HG02981 (cell line): ENCODE data around the gene CAMK2G.

Source experiments
- ATAC-seq: cut with Tn5 transposase; IDR thresholded peaks from one replicate; pipeline ENCODE4 v1.9.1; 2021; ENCODE audit warnings: mild to moderate bottlenecking, moderate library complexity; ENCODE audit not compliant: unreplicated experiment

The CAMK2G gene

DNA sequence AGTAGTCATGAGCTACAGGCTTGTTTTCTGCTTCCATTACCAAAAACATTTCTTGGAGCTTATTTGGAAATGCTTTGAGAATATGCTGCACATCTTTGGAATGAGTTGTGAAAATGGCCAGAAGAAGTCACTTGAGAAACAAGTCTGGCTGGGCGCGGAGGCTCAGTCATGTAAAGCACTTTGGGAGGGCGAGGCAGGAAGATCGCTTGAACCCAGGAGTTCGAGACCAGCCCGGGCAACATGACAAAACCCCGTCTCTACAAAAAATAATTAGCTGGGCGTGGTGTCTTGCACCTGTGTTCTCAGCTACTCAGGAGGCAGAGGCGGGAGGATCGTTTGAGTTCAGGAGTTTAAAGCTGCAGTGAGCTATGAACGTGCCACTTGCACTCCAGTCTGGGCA, 93.4 kb downstream of the CAMK2G start:
- ATAC-seq: no peak

DNA sequence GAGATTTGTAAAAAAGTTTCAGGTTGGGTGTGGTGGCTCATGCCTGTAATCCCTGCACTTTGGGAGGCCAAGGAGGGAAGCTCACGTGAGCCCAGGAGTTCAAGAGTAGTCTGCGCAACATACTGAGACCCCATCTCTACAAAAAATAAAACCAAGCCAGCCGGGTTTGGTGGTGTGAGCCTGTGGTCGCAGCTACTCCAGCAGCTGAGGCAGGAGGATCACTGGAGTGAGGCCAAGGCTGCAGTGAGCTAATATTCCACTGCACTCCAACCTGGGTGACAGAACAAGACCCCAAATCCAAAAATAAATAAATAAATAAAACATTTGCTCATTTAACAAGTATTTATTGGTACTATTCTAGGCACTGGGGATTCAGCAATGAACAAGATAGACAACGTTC, 94.1 kb downstream of the CAMK2G start:
- no peak for ATAC-seq

DNA sequence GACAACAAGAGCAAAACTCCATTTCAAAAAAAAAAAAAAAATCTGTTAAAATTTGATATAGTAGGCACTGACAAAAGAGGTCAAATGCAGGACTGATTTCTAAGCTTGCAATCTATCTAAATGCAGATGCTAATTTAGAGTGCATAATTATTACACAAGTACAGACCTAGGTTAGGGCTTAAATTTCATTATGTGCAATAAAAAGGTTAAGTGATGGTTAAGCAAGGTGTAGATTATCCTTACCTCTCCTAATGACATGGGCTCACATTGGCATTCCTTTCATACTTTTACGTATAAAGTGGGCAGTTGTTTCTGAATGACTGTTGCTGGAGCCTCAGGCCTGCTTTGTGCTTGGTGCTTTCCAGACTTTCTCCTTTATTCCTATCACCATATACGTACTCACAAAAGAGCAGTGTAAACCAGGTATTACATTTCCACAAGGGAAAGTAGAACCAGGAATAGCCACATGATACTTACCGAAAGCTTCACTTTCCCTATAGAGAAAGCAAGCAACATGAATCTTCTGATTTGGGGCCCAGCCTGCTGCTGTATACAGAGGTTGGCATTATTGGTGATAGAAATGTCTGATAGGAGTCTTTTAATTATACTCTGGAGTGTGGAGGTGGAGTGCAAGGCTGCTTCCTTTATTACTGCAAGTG, 94.7 kb downstream of the CAMK2G start:
- ATAC-seq: no peak

DNA sequence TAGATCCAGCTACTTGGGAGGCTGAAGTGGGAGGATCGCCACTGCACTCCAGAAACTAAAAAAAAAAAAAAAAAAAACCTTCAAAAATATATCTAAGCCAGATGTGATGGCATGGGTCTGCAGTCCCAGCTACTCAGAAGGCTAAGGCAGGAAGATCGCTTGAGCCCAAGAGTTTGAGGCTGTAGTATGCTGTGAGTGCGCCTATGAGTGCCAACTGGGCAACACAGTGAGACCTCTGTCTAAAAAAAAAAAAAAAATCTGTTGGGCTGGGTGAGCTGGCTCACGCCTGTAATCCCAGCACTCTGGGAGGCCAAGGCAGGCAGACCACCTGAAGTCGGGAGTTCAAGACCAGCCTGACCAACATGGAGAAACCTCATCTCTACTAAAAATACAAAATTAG, 95.3 kb downstream of the CAMK2G start:
- ATAC-seq: no peak

DNA sequence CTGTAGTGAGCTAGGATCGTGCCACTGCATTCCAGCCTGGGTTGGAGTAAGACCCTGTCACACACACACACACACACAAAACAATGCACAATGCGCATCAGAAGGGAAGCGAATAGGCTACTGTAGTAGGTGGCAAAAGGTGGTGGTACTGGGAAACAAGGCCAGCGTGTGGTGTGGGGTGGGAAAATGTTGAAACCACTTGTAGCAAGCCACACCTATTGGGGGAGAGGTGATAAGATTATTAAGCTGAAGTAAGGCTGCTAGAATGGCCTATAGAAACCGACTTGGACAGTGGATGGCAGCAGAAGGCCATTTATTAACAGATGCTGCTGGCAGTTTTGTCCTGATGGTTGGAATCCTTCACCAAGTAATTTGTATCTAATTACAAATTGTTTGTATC, 99.7 kb downstream of the CAMK2G start:
- ATAC-seq: no peak

DNA sequence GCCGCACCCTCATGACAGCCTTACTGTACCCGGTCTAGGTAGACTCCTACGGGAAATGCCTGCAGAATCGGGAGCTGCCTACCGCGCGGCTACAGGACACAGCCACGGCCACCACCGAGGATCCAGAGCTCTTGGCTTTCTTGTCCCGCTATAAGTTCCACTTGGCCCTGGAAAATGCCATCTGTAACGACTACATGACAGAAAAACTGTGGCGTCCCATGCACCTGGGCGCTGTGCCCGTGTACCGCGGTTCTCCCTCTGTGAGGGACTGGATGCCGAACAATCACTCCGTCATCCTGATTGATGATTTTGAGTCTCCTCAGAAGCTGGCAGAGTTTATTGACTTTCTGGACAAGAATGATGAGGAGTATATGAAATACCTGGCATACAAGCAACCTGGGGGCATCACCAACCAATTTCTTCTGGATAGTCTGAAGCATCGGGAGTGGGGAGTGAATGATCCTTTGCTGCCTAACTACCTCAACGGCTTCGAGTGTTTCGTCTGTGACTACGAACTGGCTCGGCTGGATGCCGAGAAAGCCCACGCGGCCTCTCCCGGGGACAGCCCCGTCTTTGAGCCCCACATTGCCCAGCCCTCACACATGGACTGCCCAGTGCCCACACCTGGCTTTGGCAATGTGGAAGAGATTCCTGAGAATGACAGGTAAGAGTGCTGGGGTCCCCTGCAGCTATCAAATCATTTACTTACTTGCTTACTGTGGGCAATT, 101.0 kb downstream of the CAMK2G start:
- no peak for ATAC-seq

DNA sequence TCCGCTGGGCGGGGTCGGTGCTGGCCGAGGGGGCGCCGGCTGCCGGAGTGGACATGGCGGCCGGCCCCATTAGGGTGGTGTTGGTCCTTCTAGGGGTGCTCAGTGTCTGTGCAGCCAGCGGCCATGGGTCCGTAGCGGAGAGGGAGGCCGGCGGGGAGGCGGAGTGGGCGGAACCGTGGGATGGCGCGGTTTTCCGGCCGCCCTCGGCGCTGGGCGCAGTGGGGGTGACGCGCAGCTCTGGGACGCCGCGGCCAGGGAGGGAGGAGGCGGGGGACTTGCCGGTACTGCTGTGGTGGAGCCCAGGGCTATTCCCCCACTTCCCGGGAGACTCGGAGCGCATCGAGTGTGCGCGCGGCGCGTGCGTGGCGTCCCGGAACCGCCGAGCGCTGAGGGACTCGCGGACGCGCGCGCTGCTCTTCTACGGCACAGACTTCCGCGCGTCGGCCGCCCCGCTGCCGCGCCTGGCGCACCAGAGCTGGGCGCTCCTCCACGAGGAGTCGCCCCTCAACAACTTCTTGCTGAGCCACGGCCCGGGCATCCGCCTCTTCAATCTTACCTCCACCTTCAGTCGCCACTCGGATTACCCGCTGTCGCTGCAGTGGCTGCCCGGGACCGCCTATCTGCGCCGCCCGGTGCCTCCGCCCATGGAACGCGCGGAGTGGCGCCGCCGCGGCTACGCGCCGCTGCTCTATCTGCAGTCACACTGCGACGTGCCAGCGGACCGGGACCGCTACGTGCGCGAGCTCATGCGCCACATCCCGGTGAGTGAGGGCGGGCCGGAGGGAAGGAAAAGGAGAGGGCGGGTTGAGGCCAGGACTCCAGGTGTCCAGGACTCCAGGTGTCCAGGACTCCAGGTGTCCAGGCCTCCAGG, 101.8 kb downstream of the CAMK2G start:
- peak; percentile 62 for ATAC-seq

DNA sequence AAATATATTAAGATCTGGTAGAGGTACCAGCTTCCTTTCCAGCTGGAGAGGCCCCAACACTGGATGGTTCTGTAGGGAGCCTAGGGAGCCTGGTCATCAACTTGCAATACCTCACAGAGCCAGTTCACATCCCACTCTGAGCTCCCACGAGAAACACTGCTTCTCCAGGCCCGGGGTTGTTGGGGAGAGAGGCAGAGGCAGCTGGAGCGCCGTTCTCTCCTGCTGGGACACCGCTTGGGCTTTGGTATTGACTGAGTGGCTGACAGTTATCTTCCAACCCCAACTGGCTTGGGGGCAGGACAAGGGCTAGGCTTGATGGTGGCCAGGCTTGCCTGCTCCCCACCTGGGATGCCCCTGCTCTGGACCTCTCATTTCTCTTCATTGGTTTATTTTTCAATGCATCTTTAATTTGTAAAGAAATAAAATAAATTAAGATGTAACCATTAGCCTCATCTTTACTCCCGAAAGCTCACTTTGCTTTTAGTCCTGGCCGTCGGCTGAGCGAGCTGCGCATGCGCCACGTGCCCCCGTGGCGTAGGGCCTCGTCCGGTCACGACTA, 102.6 kb downstream of the CAMK2G start:
- ATAC-seq: no peak

DNA sequence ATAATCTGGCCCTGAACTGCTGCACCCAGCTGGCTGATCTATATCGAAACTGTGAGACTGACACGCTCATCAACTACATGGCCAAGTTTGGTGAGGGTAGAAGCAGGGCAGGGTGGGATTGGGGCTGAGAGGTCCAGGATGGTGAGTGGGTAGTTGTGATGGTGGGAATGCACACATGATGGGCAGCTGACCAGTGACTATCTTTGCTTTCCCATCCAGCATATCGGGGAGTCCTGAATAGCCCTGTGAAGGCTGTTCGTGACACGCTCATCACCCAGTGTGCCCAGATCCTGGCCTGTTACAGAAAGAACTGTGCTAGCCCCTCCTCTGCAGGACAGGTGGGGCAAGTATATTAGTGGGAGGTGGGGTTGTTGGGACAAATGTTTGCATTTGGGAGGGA, 105.0 kb downstream of the CAMK2G start:
- ATAC-seq: no peak

DNA sequence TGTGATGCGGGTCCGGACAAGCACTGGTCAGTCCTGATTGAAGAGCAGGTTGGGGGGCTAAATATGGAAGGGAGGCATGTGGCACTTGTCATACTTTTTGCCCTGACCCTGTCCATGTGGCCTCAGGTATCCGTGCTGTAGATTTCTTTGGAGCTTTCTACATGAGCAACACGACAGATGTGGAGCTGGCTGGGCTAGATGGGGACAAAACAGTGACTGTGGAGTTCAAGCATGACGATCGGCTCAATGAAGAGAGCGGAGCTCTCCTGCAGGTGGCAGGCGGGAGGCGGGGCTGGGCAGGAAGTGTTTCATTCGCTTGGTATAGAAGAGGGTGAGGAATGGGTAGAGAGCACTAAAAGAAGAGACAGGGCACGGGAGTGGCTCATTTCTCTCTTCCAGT, 105.5 kb downstream of the CAMK2G start:
- no peak for ATAC-seq

DNA sequence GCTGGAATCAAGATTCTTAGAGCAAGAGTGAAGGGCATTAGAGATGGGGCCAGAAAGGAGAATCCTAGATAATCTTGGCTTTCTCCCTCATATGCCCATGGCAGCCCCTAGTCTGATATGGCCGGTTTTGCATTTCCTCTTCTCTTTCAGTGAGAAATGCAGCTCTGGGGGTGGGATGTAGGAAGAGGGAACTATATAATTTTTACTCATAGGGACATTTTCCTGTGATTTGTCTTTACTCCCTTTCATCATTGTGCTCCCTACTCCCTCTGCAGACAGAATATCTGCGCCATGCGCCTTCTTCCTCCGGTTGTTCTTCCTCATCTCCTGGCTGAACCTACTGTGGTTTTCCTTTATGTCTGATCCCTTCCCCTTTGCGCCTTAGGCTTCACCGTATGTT, 109.3 kb downstream of the CAMK2G start:
- no peak for ATAC-seq

DNA sequence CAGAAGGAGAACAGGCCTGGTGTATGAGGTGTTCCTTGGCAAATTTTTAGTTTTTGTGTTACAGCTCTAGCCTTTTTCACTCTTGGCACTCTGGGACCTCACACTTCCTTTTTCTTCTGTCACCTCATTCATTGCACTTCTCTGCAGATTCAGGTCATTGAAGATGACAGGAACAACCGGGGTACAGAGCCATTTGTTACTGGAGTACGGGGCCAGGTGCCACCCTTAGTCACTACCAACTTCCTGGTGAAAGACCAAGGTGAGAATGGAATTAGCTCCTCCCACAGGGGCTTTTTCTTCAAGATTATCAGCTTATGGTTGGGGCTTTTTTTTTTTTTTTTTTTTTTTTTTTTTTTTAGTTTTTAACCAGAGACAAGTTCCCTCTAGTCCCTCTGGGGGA, 111.0 kb downstream of the CAMK2G start:
- ATAC-seq: no peak

DNA sequence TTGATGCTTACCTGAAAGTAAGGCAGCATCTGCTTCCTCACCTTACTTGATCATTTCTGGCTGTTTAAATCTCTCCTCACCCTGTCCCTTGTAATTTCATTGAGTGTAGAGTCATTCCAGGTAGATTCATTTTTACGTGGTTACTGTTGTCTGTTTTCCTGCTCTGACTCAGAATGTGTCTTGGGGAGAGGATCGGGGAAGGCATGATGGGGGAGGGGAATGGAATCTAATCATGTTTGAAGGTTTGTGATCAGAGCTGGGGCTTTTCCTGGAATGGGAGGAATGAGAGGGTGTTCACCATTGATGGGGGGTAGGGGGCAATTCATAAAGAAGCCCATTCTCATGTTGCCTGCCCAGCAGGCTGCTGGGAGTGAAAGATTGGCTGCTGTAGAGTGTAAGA, 111.4 kb downstream of the CAMK2G start:
- no peak for ATAC-seq
